GM12878 (cell line): ENCODE measurements around the gene SLC17A8. TPM values are rescaled to one million over a fixed set of nuclear protein-coding genes. Genes with fewer than 3 reads are reported as not detected.

ENCODE experiments used
- ATAC-seq: fragments of 200-7000 bp; cut with Tn5 transposase; 3 replicates; pipeline ENCODE4 v1.9.1; 2020; ENCODE audit warnings: mild to moderate bottlenecking, moderate library complexity
- BruUV-seq: library from RNA; stranded (reverse); fragments of 400-500 nt; replicated peaks from 2 replicates; lab custom pipeline; 2021; lab: Mats Ljungman, UMichigan
- CTCF ChIA-PET: fragments of 300-600 bp; sonication (Branson Sonifier 250); formaldehyde crosslinking; extraction: SDS; loops from one replicate; lab custom pipeline; 2021; ENCODE audit warnings: inconsistent platforms; lab: Yijun Ruan, JAX
- POLR2A ChIA-PET: fragments of 350-600 bp; formaldehyde crosslinking; extraction: SDS; loops from one replicate; lab custom pipeline; 2021; ENCODE audit warnings: inconsistent platforms; lab: Charles Lee
- RAD21 ChIA-PET: fragments of 300-600 bp; sonication (Branson Sonifier 250); formaldehyde crosslinking; loops from one replicate; lab custom pipeline; 2023; ENCODE audit warnings: antibody characterized with exemption; ENCODE audit not compliant: unreplicated experiment; lab: Charles Lee
- SMC1A ChIA-PET: fragments of 300-600 bp; sonication (Branson Sonifier 250); formaldehyde crosslinking; loops from one replicate; lab custom pipeline; 2023; ENCODE audit not compliant: unreplicated experiment, uncharacterized antibody; lab: Charles Lee
- DNase-seq: peaks from one replicate; pipeline ENCODE4 v3.0.0-alpha.2; 2011; ENCODE audit warnings: low read depth, low spot score
- FAIRE-seq: peaks from 3 replicates; lab custom pipeline; 2011; peaks lifted over from hg19 to GRCh38; lab: Jason Lieb, UNC
- H2AFZ ChIP-seq: 2 replicates; pipeline ENCODE4 v1.6.0; 2011; ENCODE audit warnings: low read depth, low read length, control low read depth; ENCODE audit not compliant: control insufficient read depth
- H3K27ac ChIP-seq: 2 replicates; pipeline ENCODE4 v1.5.1; 2011; ENCODE audit warnings: control low read depth; ENCODE audit not compliant: control insufficient read depth, insufficient read depth
- H3K27me3 ChIP-seq, 2 experiments: replicated peaks in 1 of 2; 2 replicates each; pipeline versions ENCODE4 v1.6.0 to v1.6.1; 2011; ENCODE audit warnings: low read length in 1 of 2; ENCODE audit not compliant: control insufficient read depth in 2 of 2, insufficient read depth in 2 of 2
- H3K36me3 ChIP-seq, 2 experiments: 2 replicates each; pipeline ENCODE4 v1.5.1; 2011; ENCODE audit warnings: low read length in 1 of 2; ENCODE audit not compliant: control insufficient read depth in 2 of 2, insufficient read depth in 2 of 2
- H3K4me1 ChIP-seq: 2 replicates; pipeline ENCODE4 v1.6.1; 2011; ENCODE audit warnings: mild to moderate bottlenecking, low read length, moderate library complexity, mixed read lengths; ENCODE audit not compliant: control insufficient read depth, insufficient read depth
- H3K4me2 ChIP-seq: 2 replicates; pipeline ENCODE4 v1.6.0; 2011; ENCODE audit warnings: control low read depth; ENCODE audit not compliant: control insufficient read depth, insufficient read depth
- H3K4me3 ChIP-seq: fragments of 200-600 bp; sonication (generic); 2 replicates; pipeline ENCODE4 v1.5.1; 2016
- H3K79me2 ChIP-seq: 2 replicates; pipeline ENCODE4 v1.6.0; 2011; ENCODE audit warnings: low read length; ENCODE audit not compliant: control insufficient read depth, insufficient read depth
- H3K9ac ChIP-seq: 2 replicates; pipeline ENCODE4 v1.8.0; 2011; ENCODE audit warnings: low read length, control low read depth, mixed read lengths; ENCODE audit not compliant: control insufficient read depth, insufficient read depth
- H3K9me3 ChIP-seq: replicated peaks from 3 replicates; pipeline ENCODE4 v1.5.1; 2011; ENCODE audit warnings: mild to moderate bottlenecking, low read length; ENCODE audit not compliant: control insufficient read depth, insufficient read depth
- H4K20me1 ChIP-seq: 2 replicates; pipeline ENCODE4 v1.6.0; 2011; ENCODE audit not compliant: control insufficient read depth, insufficient read depth
- SPI1 ChIP-seq: IDR thresholded peaks from 2 replicates; pipeline ENCODE4 v1.6.1; 2011; ENCODE audit warnings: low read depth, mild to moderate bottlenecking, low read length, moderate library complexity, borderline replicate concordance; ENCODE audit not compliant: insufficient read depth
- ZNF24 ChIP-seq: fragments of 450-650 bp; IDR thresholded peaks from 2 replicates; pipeline ENCODE4 v1.6.1; 2017; ENCODE audit warnings: antibody characterized with exemption, mild to moderate bottlenecking
- ZNF592 ChIP-seq: fragments of 450-650 bp; IDR thresholded peaks from 2 replicates; pipeline ENCODE4 v1.6.1; 2017; ENCODE audit warnings: mild to moderate bottlenecking, moderate library complexity
- WGBS: methylation state at CpG from one replicate; pipeline ENCODE4 v1.1.6; 2016; ENCODE audit warnings: low lambda C conversion rate; ENCODE audit not compliant: insufficient replicate concordance, insufficient coverage; ENCODE audit errors: missing lambda C conversion rate; 5-methylcytosine and 5-hydroxymethylcytosine counted together
- in situ Hi-C: fragments of 300-500 bp; cut with MboI; formaldehyde crosslinking; loops from 9 replicates; pipeline ENCODE4 v1.14.3; 2018; ENCODE audit warnings: mixed read lengths
- intact Hi-C: fragments of 100-400 bp; cut with micrococcal nuclease; formaldehyde crosslinking; loops from one replicate; pipeline ENCODE4 v1.14.2; 2022; ENCODE audit not compliant: unreplicated experiment
- polyA plus RNA-seq, 11 experiments: library from polyadenylated mRNA; depleted of rRNA in 4 of 11; unstranded in 6 of 11; stranded (reverse) in 5 of 11; fragments of >200 nt; fragmentation: Nextera tagmentation in 4 of 11; fragmentation: Illumina TruSeq in 1 of 11; extraction: Ambion mirVana in 4 of 11; extraction: Trizol in 1 of 11; gene quantifications; 1 replicate in 1 of 11; 2 replicates in 10 of 11; pipeline versions ENCODE4 v1.2.1 to v1.2.3, GENCODE V29; 2011 to 2016; ENCODE audit warnings: inconsistent platforms in 2 of 11, missing spikeins in 2 of 11, low read depth in 1 of 11
- total RNA-seq, 4 experiments: library from RNA; depleted of rRNA in 3 of 4; stranded (reverse); fragments of >200 nt in 3 of 4; fragmentation: Illumina TruSeq in 1 of 4; extraction: Trizol in 1 of 4; gene quantifications; 2 replicates each; pipeline versions ENCODE4 v1.2.1 to v1.2.3, GENCODE V29; 2013 to 2021

The SLC17A8 gene
- total and polyA plus RNA-seq, 10 of the 15 experiments (the other 5 are each of a cell fraction or from before 2014, with no cell fraction given), result 0.18 TPM; not detected in 9

DNA sequence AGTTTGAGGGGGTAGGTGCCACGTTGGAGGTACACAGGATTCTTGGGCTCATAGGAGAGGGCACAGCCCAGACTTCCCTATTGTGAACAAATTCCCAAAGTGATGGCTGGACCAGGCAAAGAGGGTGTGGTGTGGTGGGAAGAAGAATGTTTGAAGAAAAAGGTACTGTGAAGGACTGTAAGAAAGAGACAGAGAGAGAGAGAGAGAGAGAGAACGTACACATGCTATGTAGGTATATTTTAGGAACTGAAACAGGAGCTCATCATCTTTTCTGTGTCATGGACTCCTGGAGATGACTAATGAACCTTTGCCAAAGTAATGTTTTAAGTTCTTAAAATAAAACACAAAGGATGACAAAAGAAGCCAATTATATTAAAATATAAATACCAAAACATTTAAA is 24.5 kb downstream of the SLC17A8 start:
- Histone ChIP-seq H3K4me2 (no peak overlapping the region), H2AFZ (no peak overlapping the region), H3K4me1 (no peaks in the 10 kb centered on the region), H3K9ac (no peak overlapping the region), H3K27me3 (no peaks in the 10 kb centered on the region), H3K9me3 (no peaks in the 10 kb centered on the region), H3K36me3 (no peaks in the 10 kb centered on the region), H3K27ac (no peak overlapping the region), H3K79me2 (no peaks in the 10 kb centered on the region), H4K20me1 (no peaks in the 10 kb centered on the region), H3K4me3 (no peak overlapping the region)
- ChIA-PET RAD21 (no interaction called here), POLR2A (no interaction called here), SMC1A (interaction anchor here (1.1 kb wide), 1 partner anchor 34 kb away, joined by 4 read pairs; no protein-coding TSS in a partner anchor), CTCF (no interaction called here)
- TF ChIP-seq ZNF24 (no peak), SPI1 (0 out of 2 replicates have a peak, but pooled peaks have one; percentile 22), ZNF592 (no peak)
- no peak for DNase-seq
- no peak for FAIRE-seq
- in situ Hi-C loops (no loop called here), intact Hi-C loops (no loop called here)
- WGBS, result 0% methylated on average over 2 of the region's 2 CpGs
- BruUV-seq, result no TSS peak
- peak; percentile 51; the same call in 2 of the 3 replicates for ATAC-seq
